Activated naive CD4-positive, alpha-beta T cell treated with Interleukin-2 at 50 U/mL for 16 hours (primary cell): Measurements from ENCODE around the gene IRX4.

Experiments
- DNase-seq: peaks from one replicate; pipeline ENCODE4 v3.0.0-alpha.2; 2020

IRX4 gene

DNA sequence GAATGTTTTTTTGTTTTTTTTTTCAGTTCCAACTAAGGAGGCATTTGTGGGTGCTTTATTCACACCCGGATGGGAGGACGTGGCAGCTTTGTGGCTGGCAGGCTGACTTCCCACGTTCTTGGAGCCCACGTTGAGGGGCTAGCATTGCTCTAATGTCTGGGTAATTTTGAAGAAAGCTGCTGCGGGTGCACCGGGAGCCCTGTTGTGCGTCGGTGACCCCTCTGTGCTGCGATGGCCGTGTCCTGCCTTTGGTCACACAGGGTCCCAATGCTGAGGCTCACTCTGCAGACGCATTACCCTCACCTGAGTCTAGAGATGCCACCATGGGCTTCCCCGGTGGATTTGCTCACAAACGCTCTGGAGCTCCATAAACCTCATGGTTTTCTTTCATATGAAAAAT lies 47.3 kb downstream of the IRX4 start:
- DNase-seq = no peak

DNA sequence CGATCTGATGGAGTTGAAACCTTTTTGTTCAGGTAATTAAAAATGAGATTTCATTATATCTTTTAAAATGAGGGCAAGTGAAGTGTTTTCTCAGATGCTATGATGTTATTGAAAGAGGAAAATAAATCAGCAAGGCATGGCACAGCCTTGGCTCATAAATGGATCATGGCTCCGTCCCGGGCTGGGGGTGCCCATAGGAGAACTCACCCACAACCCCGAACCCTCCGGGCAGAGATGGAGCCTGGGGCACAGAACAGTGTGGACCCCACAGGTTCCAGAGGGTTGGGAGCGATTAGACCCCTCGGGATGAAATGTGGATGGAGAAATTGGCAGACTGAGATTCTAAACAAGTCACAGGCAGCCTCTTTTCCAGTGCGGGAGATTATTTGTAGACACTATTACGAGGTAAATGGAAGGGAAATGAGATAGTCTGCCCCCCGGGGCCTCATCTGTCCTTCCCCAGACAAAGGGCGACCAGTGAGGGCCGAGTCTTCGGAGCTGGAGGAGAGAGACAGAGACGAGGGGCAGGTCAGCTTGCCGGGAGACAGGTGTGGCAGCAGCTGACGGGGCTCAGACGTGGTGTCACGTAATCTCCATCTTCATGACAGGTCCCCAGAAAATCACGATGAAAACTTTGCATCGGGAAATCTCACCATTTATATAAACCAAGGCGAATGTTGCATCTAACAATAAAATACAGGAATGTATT lies 47.9 kb downstream of the IRX4 start:
- DNase-seq = no peak

- no peak for DNase-seq
Measured at GRCh38 chr5:1834022-1834551, 48.6 kb downstream of the IRX4 start.

GRCh38 chr5:1833264-1834021 lies 49.3 kb downstream of the IRX4 start:
- no peak for DNase-seq

GRCh38 chr5:1832511-1833250 lies 50.0 kb downstream of the IRX4 start:
- DNase-seq = no peak

- no peak for DNase-seq
Measured at GRCh38 chr5:1831677-1832313, 50.9 kb downstream of the IRX4 start.

- no peak for DNase-seq
Measured at GRCh38 chr5:1831257-1831656, 51.5 kb downstream of the IRX4 start.

DNA sequence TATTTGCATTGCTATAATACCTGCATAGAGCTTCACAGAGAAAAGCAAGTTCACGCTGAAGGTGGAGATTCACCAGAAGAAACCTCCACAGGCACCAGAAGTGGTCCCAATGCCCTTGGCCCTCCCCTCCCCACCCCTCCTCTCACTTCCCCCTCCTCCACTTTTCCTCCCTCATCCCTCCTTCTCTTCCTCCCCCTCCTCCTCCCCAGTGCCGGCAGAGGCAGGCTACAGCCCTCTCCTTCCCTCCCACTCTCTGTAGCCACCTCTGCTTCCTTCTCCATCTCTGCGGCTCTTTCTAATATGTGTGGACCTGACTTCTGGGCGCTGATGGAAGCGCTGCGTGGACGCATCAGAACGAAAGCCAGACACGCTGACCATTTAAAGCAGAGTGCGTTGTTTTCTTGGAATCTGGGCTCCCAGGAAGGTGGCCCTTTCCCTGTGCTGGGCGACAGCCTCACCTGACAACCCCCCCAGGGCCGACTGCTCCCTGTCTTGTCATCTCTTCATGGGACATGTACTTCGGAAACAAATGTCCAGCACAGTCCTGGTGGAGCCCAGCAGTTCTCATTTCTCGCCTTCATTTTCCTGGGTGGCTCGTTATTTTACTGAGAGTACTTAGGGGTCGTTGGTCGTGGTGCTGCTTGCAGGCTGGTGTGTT lies 52.0 kb downstream of the IRX4 start:
- DNase-seq = no peak

DNA sequence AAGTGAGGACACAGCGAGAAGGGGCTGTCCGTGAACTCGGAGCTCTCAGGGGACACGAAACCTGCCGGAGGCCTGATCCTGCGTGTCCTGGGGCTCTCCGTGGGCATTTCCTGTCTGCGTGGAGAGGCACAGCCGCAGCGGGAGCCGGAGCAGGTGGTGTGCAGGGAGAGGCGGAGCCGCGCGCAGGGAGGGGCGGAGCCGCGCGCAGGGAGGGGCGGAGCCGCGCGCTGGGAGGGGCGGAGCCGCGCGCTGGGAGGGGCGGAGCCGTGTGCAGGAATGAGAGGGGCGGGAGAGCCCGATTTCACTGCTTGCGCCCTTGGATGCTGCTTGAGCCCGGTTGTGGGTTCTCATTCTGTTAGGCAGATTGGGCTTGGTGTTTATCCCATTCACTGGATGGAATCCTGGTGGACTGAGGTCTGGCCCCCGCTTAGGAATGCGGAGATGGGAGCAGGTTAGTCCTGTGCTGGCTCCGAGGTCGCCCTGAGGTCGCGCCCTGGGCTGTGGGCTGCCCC lies 54.8 kb downstream of the IRX4 start:
- DNase-seq = peak; percentile 9
